ENCODE measurements around the gene ZNF621. TPM values are rescaled to one million over a fixed set of nuclear protein-coding genes. Genes with fewer than 3 reads are reported as not detected.

Gene ZNF621
- 10 to 100 TPM; 22.8 to 24.5 TPM for total RNA-seq

GRCh38 chr3:40524568-40525285 is at the start of gene ZNF621:
Gene ZNF621, plus strand, starts transcription at chr3:40524960. Its CDS starts 881 bp downstream, at chr3:40525841.

GRCh38 chr3:40476478-40477470 is 48.0 kb upstream of the ZNF621 start, which contains the start of gene ZNF619:
Gene ZNF619, plus strand, starts transcription at chr3:40477122. Its CDS starts 858 bp downstream, at chr3:40477980.

GRCh38 chr3:40505599-40506462 is 18.9 kb upstream of the ZNF621 start, which contains the start of gene ZNF620:
Gene ZNF620, plus strand, starts transcription at chr3:40506039. Its CDS starts 314 bp downstream, at chr3:40506353.

Other genes starting within 250 kb of the ZNF621 start
- 10 to 100 TPM; 33.7 to 35.2 TPM for gene EIF1B, start 215.3 kb upstream of the ZNF621 start, total RNA-seq
- not detected for gene ENTPD3, start 137.8 kb upstream of the ZNF621 start, total RNA-seq
- 1,000 to 10,000 TPM; 2,933 to 3,041 TPM for gene RPL14, start 67.6 kb upstream of the ZNF621 start, total RNA-seq
- 1 to 10 TPM; 9.2 to 9.3 TPM for gene ZNF619, start 47.8 kb upstream of the ZNF621 start, total RNA-seq
- gene ZNF620, start 18.9 kb upstream of the ZNF621 start, total RNA-seq, result 1 to 10 TPM; 3.4 to 3.7 TPM

Data from activated naive CD4-positive, alpha-beta T cell treated with anti-CD3 and anti-CD28 coated beads, Interleukin-2, amount 10 ng/mL, durations not matched to agents 5 hours and 36 hours (primary cell).